ENCODE results near the gene DAW1. TPM values are rescaled to one million over a fixed set of nuclear protein-coding genes. Genes with fewer than 3 reads are reported as not detected.

The DAW1 gene
- total and polyA plus RNA-seq, 2 donors (not counting 1 experiment from before 2014, with no cell fraction given) = 0.11 TPM; not detected in 1

DNA sequence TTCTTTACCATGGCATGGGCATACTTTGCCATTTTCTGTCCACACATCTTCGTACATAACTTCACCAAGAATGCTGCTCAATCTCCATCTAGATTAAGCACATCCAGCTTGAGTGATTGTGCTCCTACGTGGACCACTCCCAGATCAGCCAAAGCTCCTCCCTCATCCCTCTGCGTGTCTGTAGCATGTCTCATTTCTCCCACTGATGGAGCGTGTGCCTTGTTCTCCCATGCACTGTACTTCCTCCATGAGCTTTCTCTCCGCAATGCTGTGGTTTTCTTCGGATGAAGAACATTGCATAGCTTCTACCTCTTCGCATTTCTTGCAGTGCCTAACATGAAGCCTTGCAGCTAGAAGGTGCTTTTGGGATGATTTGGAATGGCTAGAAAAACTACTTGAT is 44.3 kb upstream of the DAW1 start:
- DNase-seq (ENCODE audit: low read depth in 2 of 2) = no peak
- TF ChIP-seq, protein P1, sequence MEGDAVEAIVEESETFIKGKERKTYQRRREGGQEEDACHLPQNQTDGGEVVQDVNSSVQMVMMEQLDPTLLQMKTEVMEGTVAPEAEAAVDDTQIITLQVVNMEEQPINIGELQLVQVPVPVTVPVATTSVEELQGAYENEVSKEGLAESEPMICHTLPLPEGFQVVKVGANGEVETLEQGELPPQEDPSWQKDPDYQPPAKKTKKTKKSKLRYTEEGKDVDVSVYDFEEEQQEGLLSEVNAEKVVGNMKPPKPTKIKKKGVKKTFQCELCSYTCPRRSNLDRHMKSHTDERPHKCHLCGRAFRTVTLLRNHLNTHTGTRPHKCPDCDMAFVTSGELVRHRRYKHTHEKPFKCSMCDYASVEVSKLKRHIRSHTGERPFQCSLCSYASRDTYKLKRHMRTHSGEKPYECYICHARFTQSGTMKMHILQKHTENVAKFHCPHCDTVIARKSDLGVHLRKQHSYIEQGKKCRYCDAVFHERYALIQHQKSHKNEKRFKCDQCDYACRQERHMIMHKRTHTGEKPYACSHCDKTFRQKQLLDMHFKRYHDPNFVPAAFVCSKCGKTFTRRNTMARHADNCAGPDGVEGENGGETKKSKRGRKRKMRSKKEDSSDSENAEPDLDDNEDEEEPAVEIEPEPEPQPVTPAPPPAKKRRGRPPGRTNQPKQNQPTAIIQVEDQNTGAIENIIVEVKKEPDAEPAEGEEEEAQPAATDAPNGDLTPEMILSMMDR (conservative IDR thresholded peaks at IDR 0.05 in 1 of 2, IDR thresholded peaks at IDR 0.05 in 1 of 2; ENCODE audit: low read depth in 1 of 2, low read length in 2 of 2) = no peak
- TF ChIP-seq EZH2 (IDR thresholded peaks at IDR 0.05; ENCODE audit: low read length, missing control alignments) = no peak
- H3K4me2 ChIP-seq (ENCODE audit: extremely low read depth, insufficient read depth, low read length) = no peak overlapping the region
- H3K27me3 ChIP-seq (ENCODE audit: control insufficient read depth, insufficient read depth, low read length) = no peaks in the 10 kb centered on the region
- H3K27ac ChIP-seq (ENCODE audit: insufficient read depth, low read length) = no peak overlapping the region
- no peaks in the 10 kb centered on the region for H3K79me2 ChIP-seq (ENCODE audit: control insufficient read depth, insufficient read depth, low read length)
- no peak overlapping the region for H3K9ac ChIP-seq (ENCODE audit: insufficient read depth, low read length)
- no peaks in the 10 kb centered on the region for H3K9me3 ChIP-seq (ENCODE audit: control insufficient read depth, insufficient read depth, low read depth, low read length)
- no peak overlapping the region for H3K4me3 ChIP-seq (replicated peaks in 1 of 4; ENCODE audit: control extremely low read depth in 1 of 4, insufficient read depth in 1 of 4, low read depth in 3 of 4, low read length in 4 of 4)
- no peaks in the 10 kb centered on the region for H3K4me1 ChIP-seq (ENCODE audit: control insufficient read depth, extremely low read depth, insufficient read depth, low read length)
- H3K36me3 ChIP-seq (ENCODE audit: control insufficient read depth, insufficient read depth, low read length) = no peaks in the 10 kb centered on the region
- no peak overlapping the region for H2AFZ ChIP-seq (ENCODE audit: low read length)
- no peaks in the 10 kb centered on the region for H4K20me1 ChIP-seq (ENCODE audit: control insufficient read depth, extremely low read depth, insufficient read depth, low read length)

DNA sequence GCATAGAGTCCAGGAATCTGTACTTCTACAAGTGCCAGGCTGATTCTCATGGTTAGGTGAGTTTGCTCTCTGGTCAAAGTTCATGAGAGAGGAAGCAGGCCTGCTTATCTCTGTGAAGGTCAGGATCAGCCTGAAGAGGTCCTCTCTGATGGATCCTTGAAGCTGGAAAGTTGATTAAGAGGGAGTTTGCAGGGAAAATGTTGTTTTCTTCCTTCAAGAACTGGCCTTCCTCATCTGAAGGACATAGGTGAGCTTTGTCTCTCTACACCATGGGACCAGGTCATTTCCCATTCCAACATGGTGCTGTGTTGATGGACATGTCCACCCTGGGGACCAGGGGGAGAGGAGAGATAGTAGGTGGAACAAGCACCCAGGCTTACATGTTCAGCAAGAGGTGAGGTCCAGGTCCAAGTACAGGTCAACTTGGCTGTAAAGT is 42.9 kb upstream of the DAW1 start:
- H3K9ac ChIP-seq (ENCODE audit: insufficient read depth, low read length) = no peak overlapping the region
- TF ChIP-seq, protein P1 (conservative IDR thresholded peaks at IDR 0.05 in 1 of 2, IDR thresholded peaks at IDR 0.05 in 1 of 2; ENCODE audit: low read depth in 1 of 2, low read length in 2 of 2) = no peak
- TF ChIP-seq EZH2 (IDR thresholded peaks at IDR 0.05; ENCODE audit: low read length, missing control alignments) = no peak
- no peaks in the 10 kb centered on the region for H4K20me1 ChIP-seq (ENCODE audit: control insufficient read depth, extremely low read depth, insufficient read depth, low read length)
- no peak overlapping the region for H3K4me3 ChIP-seq (replicated peaks in 1 of 4; ENCODE audit: control extremely low read depth in 1 of 4, insufficient read depth in 1 of 4, low read depth in 3 of 4, low read length in 4 of 4)
- H3K79me2 ChIP-seq (ENCODE audit: control insufficient read depth, insufficient read depth, low read length) = no peaks in the 10 kb centered on the region
- no peaks in the 10 kb centered on the region for H3K27me3 ChIP-seq (ENCODE audit: control insufficient read depth, insufficient read depth, low read length)
- H3K4me1 ChIP-seq (ENCODE audit: control insufficient read depth, extremely low read depth, insufficient read depth, low read length) = no peaks in the 10 kb centered on the region
- no peak for DNase-seq (ENCODE audit: low read depth in 2 of 2)
- no peak overlapping the region for H3K4me2 ChIP-seq (ENCODE audit: extremely low read depth, insufficient read depth, low read length)
- H3K9me3 ChIP-seq (ENCODE audit: control insufficient read depth, insufficient read depth, low read depth, low read length) = no peaks in the 10 kb centered on the region
- H3K27ac ChIP-seq (ENCODE audit: insufficient read depth, low read length) = no peak overlapping the region
- no peaks in the 10 kb centered on the region for H3K36me3 ChIP-seq (ENCODE audit: control insufficient read depth, insufficient read depth, low read length)
- no peak overlapping the region for H2AFZ ChIP-seq (ENCODE audit: low read length)

DNA sequence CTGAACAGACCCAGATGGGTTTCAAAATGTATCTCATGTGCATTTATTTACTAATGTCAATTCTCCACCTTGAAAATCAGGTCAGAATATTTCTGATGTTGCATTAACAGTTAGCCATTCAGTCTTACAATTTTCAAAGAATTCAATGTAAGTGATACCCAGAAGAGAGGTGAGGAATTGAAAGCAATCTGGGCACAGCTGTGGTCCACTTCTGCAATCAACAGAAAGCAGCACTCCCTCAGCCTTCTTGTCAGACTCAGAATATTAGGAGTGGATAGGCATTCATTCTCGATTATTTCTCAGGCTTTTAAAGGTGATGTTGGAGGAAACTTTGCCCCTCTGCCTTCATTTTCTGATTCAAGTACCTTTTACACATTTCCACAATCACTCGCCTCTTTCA is 42.1 kb upstream of the DAW1 start:
- H3K27ac ChIP-seq (ENCODE audit: insufficient read depth, low read length) = no peak overlapping the region
- no peak overlapping the region for H3K9ac ChIP-seq (ENCODE audit: insufficient read depth, low read length)
- TF ChIP-seq, protein P1 (conservative IDR thresholded peaks at IDR 0.05 in 1 of 2, IDR thresholded peaks at IDR 0.05 in 1 of 2; ENCODE audit: low read depth in 1 of 2, low read length in 2 of 2) = no peak
- no peak for TF ChIP-seq EZH2 (IDR thresholded peaks at IDR 0.05; ENCODE audit: low read length, missing control alignments)
- DNase-seq (ENCODE audit: low read depth in 2 of 2) = no peak
- H3K27me3 ChIP-seq (ENCODE audit: control insufficient read depth, insufficient read depth, low read length) = no peaks in the 10 kb centered on the region
- H3K9me3 ChIP-seq (ENCODE audit: control insufficient read depth, insufficient read depth, low read depth, low read length) = no peaks in the 10 kb centered on the region
- no peaks in the 10 kb centered on the region for H3K36me3 ChIP-seq (ENCODE audit: control insufficient read depth, insufficient read depth, low read length)
- H3K4me3 ChIP-seq (replicated peaks in 1 of 4; ENCODE audit: control extremely low read depth in 1 of 4, insufficient read depth in 1 of 4, low read depth in 3 of 4, low read length in 4 of 4) = no peak overlapping the region
- H3K79me2 ChIP-seq (ENCODE audit: control insufficient read depth, insufficient read depth, low read length) = no peaks in the 10 kb centered on the region
- no peak overlapping the region for H2AFZ ChIP-seq (ENCODE audit: low read length)
- no peaks in the 10 kb centered on the region for H4K20me1 ChIP-seq (ENCODE audit: control insufficient read depth, extremely low read depth, insufficient read depth, low read length)
- H3K4me1 ChIP-seq (ENCODE audit: control insufficient read depth, extremely low read depth, insufficient read depth, low read length) = no peaks in the 10 kb centered on the region
- no peak overlapping the region for H3K4me2 ChIP-seq (ENCODE audit: extremely low read depth, insufficient read depth, low read length)
